Kidney (tissue), 14 donors: ENCODE data around the gene OSBPL8. TPM values are rescaled to one million over a fixed set of nuclear protein-coding genes. Genes with fewer than 3 reads are reported as not detected.

Experiments used
- DNase-seq, 5 donors: peaks; one replicate each; pipeline ENCODE4 v3.0.0-alpha.2; 2013 to 2020
- FAIRE-seq: peaks from 2 replicates; lab custom pipeline; 2012; peaks lifted over from hg19 to GRCh38; lab: Jason Lieb, UNC
- H3K27ac ChIP-seq, 2 donors: one replicate each; pipeline ENCODE4 v1.7.0; 2013; ENCODE audit warnings: low read depth in 2 of 2, low read length in 2 of 2, inconsistent platforms in 1 of 2
- H3K27me3 ChIP-seq: one replicate; pipeline ENCODE4 v1.7.1; 2013; ENCODE audit warnings: low read length, inconsistent platforms; ENCODE audit not compliant: control insufficient read depth, insufficient read depth
- H3K36me3 ChIP-seq, 3 donors: one replicate each; pipeline versions ENCODE4 v1.7.0 to v1.7.1; 2013; ENCODE audit warnings: low read length in 3 of 3, control low read depth in 1 of 3, inconsistent platforms in 1 of 3; ENCODE audit not compliant: insufficient read depth in 3 of 3, control insufficient read depth in 2 of 3
- H3K4me1 ChIP-seq, 3 donors: one replicate each; pipeline versions ENCODE4 v1.7.0 to v1.7.1; 2013; ENCODE audit warnings: low read length in 3 of 3, inconsistent platforms in 1 of 3, low read depth in 1 of 3; ENCODE audit not compliant: control insufficient read depth in 2 of 3, insufficient read depth in 2 of 3
- H3K4me3 ChIP-seq, 3 donors: one replicate each; pipeline versions ENCODE4 v1.7.0 to v1.8.1; 2013; ENCODE audit warnings: low read length in 3 of 3, control low read depth in 1 of 3, inconsistent platforms in 1 of 3
- H3K9ac ChIP-seq, 3 donors: one replicate each; pipeline versions ENCODE4 v1.7.0 to v1.7.1; 2013; ENCODE audit warnings: low read length in 3 of 3, control low read depth in 1 of 3, inconsistent platforms in 1 of 3
- H3K9me3 ChIP-seq, 3 donors: one replicate each; pipeline versions ENCODE4 v1.7.0 to v1.7.1; 2013; ENCODE audit warnings: low read length in 3 of 3, control low read depth in 1 of 3, inconsistent platforms in 1 of 3; ENCODE audit not compliant: control insufficient read depth in 2 of 3, insufficient read depth in 1 of 3
- intact Hi-C: fragments of 100-400 bp; cut with DNase I; formaldehyde crosslinking; loops from one replicate; pipeline ENCODE4 v1.11.1; 2022
- polyA plus RNA-seq: library from polyadenylated mRNA; stranded (reverse); fragments of 350-450 nt; fragmentation: Illumina TruSeq; extraction: RNeasy Lipid Tissue Mini Kit (QIAGEN cat#74804); gene quantifications from one replicate; pipeline ENCODE4 v1.2.3, GENCODE V29; 2014; ENCODE audit warnings: low read depth, low replicate concordance; ENCODE audit not compliant: insufficient read depth
- total RNA-seq: library from RNA; stranded (reverse); fragmentation: NEBNext Ultra II Directional; extraction: Animal tissue kit (Norgen Biotek cat#: 25700); gene quantifications from one replicate; pipeline ENCODE4 v1.2.1, GENCODE V29; 2021
- TF ChIP-seq, protein P1 (sequence below): IDR thresholded peaks from 3 replicates; pipeline ENCODE4 v1.5.1; 2012; ENCODE audit warnings: mild to moderate bottlenecking, moderate library complexity, borderline replicate concordance; ENCODE audit not compliant: insufficient read depth; ENCODE audit errors: extremely low read depth
- donor health status: control.
- donor health status: control.
- donor health status: control.
- donor health status: control.
- donor health status: control.
- donor health status: DM: yes; HTN: yes; CAD: no.
- donor health status: Normal renal cell carcinoma (clear cell type).

Gene OSBPL8
- total and polyA plus RNA-seq, 2 donors from 2014 or later = 11.5 to 69.7 TPM

DNA sequence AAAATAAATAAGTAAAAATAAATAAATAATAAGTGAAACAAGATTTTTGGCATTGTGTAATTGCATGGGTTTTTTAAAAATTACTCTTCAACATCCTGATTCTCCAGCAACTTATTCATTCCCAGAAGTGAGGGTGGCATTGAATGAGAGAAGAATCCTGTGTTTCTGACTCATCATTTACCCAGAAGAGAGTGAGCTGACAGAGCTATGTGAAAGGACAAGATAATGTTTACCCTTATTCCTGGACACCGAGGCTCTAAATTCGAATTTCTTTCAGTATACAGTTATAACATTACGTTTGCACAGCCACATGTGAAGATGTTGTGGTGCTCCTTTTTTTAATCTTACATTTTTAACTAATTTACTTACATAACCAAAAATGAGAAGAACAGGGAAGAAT lies 247.8 kb downstream of the OSBPL8 start:
- intact Hi-C loops = no loop called here

DNA sequence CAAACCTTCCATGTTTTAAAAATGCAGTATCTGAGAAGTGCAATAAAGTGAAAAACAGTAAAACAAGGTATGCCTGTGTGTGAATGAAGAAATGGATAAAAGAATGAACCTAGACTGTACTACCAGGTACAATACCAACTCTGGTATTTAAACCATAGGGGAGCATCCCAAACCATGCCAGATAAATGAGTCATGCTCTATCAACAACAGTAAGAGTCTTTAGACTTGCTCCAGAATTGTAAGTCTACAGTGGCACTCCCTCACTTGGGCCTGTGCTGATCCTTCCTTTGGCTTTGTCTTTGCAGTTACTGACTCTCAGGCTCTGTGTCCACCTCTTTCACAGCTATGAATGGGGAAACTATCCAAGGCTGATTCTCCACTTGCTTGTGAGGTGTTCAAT lies 249.5 kb downstream of the OSBPL8 start:
- intact Hi-C loops = no loop called here
- Histone ChIP-seq H3K36me3 (no peaks in the 10 kb centered on the region), H3K27me3 (no peaks in the 10 kb centered on the region), H3K27ac (no peak overlapping the region), H3K4me3 (no peak overlapping the region), H3K9me3 (no peaks in the 10 kb centered on the region), H3K4me1 (no peaks in the 10 kb centered on the region), H3K9ac (no peak overlapping the region)
- no peak for FAIRE-seq
- TF ChIP-seq, protein P1, sequence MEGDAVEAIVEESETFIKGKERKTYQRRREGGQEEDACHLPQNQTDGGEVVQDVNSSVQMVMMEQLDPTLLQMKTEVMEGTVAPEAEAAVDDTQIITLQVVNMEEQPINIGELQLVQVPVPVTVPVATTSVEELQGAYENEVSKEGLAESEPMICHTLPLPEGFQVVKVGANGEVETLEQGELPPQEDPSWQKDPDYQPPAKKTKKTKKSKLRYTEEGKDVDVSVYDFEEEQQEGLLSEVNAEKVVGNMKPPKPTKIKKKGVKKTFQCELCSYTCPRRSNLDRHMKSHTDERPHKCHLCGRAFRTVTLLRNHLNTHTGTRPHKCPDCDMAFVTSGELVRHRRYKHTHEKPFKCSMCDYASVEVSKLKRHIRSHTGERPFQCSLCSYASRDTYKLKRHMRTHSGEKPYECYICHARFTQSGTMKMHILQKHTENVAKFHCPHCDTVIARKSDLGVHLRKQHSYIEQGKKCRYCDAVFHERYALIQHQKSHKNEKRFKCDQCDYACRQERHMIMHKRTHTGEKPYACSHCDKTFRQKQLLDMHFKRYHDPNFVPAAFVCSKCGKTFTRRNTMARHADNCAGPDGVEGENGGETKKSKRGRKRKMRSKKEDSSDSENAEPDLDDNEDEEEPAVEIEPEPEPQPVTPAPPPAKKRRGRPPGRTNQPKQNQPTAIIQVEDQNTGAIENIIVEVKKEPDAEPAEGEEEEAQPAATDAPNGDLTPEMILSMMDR = no peak
- DNase-seq = no peak

More for the DNA sequence above, 247.8 kb downstream of the OSBPL8 start:
- no peaks in the 10 kb centered on the region for H3K9me3 ChIP-seq
- no peak overlapping the region for H3K27ac ChIP-seq
- no peaks in the 10 kb centered on the region for H3K4me1 ChIP-seq
- no peak overlapping the region for H3K9ac ChIP-seq
- DNase-seq = no peak
- FAIRE-seq = no peak
- no peaks in the 10 kb centered on the region for H3K27me3 ChIP-seq
- TF ChIP-seq, protein P1 = no peak
- no peaks in the 10 kb centered on the region for H3K36me3 ChIP-seq
- no peak overlapping the region for H3K4me3 ChIP-seq

DNA sequence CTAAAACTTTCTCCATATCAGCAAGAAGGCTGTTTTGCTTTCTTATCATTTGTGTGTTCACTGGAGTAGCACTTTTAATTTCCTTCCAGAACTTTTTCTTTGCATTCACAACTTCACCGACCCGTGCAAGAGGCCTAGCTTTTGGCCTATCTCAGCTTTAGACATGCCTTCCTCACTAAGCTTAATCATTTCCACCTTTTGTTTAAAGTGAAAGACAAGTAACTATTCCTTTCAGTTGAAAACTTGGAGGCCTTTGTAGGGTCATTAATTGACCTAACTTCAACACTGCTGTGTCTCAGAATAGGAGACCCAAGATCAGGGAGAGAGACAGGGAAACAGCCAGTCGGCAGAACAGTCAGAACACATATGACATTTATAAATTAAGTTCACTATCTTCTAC lies 250.7 kb downstream of the OSBPL8 start:
- FAIRE-seq (no peak), DNase-seq (peak in 2 of 5 donors; percentile 4)
- TF ChIP-seq, protein P1 = no peak
- H3K36me3 ChIP-seq = no peaks in the 10 kb centered on the region
- H3K4me1 ChIP-seq = no peaks in the 10 kb centered on the region
- H3K9me3 ChIP-seq = no peaks in the 10 kb centered on the region
- no peak overlapping the region for H3K9ac ChIP-seq
- H3K27ac ChIP-seq = no peak overlapping the region
- H3K4me3 ChIP-seq = no peak overlapping the region
- no peaks in the 10 kb centered on the region for H3K27me3 ChIP-seq
- intact Hi-C loops = no loop called here

DNA sequence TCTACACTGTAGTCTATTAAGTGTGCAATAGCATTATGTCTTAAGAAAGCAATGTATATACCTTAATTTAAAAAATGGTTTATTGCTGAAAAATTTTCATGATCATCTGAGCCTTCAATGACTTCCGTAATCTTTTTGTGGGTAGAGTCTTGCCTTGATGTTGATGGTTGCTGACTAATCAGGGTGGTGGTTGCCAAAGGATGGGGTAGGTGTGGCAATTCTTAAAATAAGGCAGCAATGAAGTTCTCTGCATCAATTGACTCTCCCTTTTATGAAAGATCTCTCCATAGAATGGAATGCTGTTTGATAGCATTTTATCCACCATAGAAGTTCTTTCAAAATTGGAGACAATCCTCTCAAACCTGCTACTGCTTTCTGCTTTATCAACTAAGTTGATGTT lies 252.5 kb downstream of the OSBPL8 start:
- Histone ChIP-seq H3K4me1 (no peaks in the 10 kb centered on the region), H3K9ac (no peak overlapping the region), H3K27me3 (no peaks in the 10 kb centered on the region), H3K9me3 (no peaks in the 10 kb centered on the region), H3K27ac (no peak overlapping the region), H3K36me3 (no peaks in the 10 kb centered on the region), H3K4me3 (no peak overlapping the region)
- TF ChIP-seq, protein P1 = no peak
- DNase-seq (no peak), FAIRE-seq (no peak)
- intact Hi-C loops = no loop called here
